ENCODE results near the gene BPNT1. TPM values are rescaled to one million over a fixed set of nuclear protein-coding genes. Genes with fewer than 3 reads are reported as not detected.

BPNT1 gene, protein sequence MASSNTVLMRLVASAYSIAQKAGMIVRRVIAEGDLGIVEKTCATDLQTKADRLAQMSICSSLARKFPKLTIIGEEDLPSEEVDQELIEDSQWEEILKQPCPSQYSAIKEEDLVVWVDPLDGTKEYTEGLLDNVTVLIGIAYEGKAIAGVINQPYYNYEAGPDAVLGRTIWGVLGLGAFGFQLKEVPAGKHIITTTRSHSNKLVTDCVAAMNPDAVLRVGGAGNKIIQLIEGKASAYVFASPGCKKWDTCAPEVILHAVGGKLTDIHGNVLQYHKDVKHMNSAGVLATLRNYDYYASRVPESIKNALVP
- total RNA-seq = 21.4 and 30.0 TPM in 2 replicates

DNA sequence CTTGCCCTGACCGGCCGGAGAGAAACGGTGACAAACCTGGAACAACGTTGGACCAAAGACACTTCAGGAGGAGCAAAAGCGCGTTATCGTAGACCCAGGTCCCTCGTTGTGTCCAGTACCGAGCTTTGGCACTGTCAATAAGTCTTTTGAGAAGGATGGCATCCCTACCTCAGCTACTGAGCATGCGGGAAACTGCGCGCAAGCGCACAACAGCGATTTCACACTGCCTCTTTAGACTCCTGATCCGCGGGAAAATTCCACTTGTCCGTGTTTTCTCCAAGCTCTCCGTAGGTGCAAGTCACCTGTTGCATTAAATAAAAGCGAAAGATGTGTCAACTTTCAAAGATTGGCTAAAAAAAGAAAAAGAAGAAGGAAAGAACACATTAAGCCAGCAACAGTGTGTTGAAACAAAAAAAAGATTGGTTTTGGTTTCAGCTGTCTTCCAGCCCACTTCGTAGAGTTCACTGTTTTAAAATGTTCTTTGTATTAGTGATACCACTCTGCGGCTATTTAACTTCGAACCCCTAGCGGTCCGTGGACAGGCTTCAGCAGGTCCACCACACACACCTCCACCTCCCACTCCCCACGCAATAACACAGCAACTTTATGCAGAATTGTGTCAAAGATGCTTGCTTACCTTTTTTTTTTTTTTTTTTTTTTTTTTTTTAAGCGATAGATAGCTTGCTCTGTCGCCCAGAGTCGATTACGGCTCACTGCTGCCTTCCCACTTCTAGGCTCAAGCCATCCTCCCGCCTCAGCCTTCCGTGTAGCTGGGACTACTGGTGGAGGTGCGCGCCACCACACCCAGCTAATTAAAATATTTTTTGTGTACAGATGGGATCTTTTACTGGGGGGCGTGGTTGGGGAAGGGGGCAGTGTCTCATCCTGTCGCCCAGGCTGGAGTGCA is at the start of gene BPNT1:
Gene BPNT1, minus strand, starts transcription at position 139 of the 907 bp plus-strand sequence. CDS start 9,942 bp downstream, outside the sequence.

DNA sequence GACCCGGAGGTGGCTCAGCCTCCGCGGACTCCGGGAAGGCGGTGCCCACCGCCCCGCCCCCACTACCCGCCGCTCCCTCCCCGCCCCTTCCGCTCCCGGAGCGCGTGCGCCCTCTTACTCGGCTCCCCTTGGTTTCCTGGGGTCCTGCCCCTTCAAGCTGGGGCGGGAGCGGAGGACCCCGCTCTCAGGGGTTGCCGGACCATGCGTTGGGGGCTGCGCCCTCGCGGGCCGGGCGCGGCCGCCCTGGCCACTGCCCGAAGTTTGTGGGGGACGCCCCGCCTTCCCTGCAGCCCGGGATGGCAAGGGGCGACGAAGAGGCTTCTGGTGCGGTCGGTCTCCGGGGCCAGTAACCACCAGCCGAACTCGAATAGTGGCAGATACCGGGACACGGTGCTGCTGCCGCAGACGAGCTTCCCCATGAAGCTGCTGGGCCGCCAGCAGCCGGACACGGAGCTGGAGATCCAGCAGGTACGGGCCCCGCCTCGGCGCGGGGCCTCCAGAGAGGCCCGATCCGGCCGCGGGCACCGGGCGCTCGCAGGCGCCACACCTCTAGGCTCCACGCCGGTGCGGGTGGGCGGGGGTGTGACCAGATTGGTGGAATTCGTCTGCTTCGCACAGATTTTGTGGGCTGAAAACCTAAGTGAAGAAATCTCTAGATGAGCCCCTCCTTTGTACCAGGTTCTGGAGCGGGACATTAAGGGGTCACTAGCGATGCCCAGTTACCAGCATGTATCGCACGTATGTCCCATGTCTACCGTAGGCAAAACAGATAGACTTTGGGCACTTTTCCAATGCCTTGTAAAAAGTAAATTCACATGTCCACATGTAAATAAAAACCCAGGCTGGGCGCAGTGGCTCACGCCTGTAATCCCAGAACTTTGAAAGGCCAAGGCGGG is 4.7 kb upstream of the BPNT1 start, which contains the start of gene IARS2:
Gene IARS2, plus strand, starts transcription at position 117 of the 896 bp plus-strand sequence. Its CDS starts 85 bp downstream, at position 202.

DNA sequence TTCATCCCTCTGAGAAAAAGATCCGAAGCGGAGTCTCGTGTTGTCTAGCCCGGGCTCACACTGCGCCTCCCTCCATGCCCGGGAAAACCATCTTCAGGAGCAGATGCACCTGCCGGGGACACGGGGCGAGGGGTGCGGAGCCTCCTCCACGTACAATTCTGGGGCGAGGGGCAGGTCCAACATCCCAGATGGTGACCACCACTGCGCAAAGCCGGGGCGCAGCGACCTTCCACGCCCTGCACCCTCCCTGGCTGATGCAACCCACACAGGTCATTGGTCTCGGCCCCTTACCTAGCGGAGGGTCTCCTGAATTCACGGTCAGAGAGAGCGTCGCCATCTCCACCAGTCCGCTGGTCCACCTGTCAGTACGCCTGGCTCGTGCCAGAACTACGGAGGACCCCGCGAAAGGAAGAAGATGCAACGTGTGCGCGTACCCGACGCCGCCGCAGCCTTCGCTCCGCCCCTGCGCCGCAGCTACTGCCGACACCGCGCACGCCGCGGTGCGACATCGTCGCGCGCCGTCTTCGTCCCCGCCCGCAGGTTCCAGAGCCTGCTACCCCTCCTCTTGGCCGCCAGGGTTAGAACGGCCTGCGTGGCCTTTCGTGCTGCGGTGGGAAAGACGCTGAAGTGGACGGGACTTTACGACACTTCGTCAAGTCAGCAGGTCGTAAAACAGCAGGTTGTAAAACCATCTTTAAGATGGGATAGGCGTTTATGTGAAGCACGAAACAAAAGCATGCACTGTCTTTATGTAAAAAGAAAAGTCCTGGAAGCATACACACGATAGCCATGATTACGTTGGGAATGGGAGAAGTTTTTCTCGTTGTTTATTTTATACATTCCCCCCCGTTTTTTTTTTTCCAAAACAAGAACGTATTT is 43.3 kb downstream of the BPNT1 start, which contains the start of gene EPRS1:
Gene EPRS1, minus strand, starts transcription at position 454 of the 879 bp plus-strand sequence. Its CDS starts 117 bp downstream, at position 337.

Other genes starting within 250 kb of the BPNT1 start
- not detected in 2 replicates for gene SLC30A10, start 161.2 kb downstream of the BPNT1 start, total RNA-seq
- 80.5 and 95.1 TPM in 2 replicates for gene EPRS1, start 43.3 kb downstream of the BPNT1 start, total RNA-seq
- gene IARS2, start 4.3 kb upstream of the BPNT1 start, total RNA-seq = 88.2 TPM in 2 replicates
- gene RAB3GAP2, start 182.7 kb upstream of the BPNT1 start, total RNA-seq = 15.6 and 21.6 TPM in 2 replicates

Data from hair follicular keratinocyte (primary cell).